ENCODE results near the gene HECTD1. TPM values are rescaled to one million over a fixed set of nuclear protein-coding genes. Genes with fewer than 3 reads are reported as not detected.
"Not testable (repeated sequence)": the region's sequence is repeated elsewhere in the genome, so short reads cannot be mapped to it uniquely, and the experiment has no call there.

Gene HECTD1
- total RNA-seq, 3 donors from 2014 or later (not counting 1 experiment from before 2014, with no cell fraction given), result 162 to 202 (median 179) TPM

DNA sequence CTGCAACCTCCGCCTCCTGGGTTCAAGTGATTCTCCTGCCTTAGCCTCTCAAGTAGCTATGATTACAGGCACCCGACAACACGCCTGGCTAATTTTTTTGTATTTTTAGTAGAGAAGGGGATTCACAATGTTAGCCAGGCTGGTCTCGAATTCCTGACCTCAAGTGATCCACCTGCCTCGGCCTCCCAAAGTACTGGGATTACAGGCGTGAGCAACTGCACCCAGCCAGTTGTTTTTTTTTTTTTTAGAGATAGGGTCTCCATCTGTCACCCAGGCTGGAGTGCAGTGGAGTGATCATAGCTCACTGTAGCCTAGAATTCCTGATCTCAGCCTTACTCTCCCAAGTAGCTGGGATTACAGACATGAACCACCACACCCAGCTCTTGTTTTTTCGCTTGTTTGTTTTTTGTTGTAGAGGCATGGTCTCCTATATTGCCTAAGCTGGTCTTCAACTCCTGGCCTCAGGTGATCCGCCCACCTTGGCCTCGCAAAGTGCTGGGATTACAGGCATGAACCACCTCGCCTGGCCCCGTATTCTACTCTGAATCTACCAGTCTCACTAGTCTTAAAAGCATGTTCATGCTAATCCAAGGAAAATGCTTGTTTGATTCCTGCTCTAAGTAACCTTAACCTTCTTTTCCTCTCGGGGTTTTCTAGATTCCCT is 149.8 kb downstream of the HECTD1 start:
- no peak overlapping the region for H3K27ac ChIP-seq (ENCODE audit: low read length)
- no peaks in the 10 kb centered on the region for H3K9me3 ChIP-seq (ENCODE audit: control insufficient read depth, insufficient read depth, low read length)
- WGBS (ENCODE audit: insufficient coverage), result 94% methylated on average over 12 of the region's 12 CpGs
- Mint-ChIP-seq H3K4me1 (peaks cover 0 to 11% of the 10 kb centered on the region in 2 donors), H3K27ac (no peak overlapping the region), H3K27me3 (ENCODE audit: low read depth in 2 of 2) (no peaks in the 10 kb centered on the region), H3K4me3 (no peak overlapping the region), H3K36me3 (no peaks in the 10 kb centered on the region), H3K9me3 (no peaks in the 10 kb centered on the region)
- H3K4me3 ChIP-seq (ENCODE audit: low read length), result no peak overlapping the region
- no peaks in the 10 kb centered on the region for H3K27me3 ChIP-seq (ENCODE audit: control insufficient read depth, insufficient read depth, low read length)
- intact Hi-C loops (cut with micrococcal nuclease), result no loop called here
- DNase-seq (no peak), ATAC-seq (no peak)
- no peaks in the 10 kb centered on the region for H3K4me1 ChIP-seq (ENCODE audit: control insufficient read depth, insufficient read depth, low read length)
- no peak for TF ChIP-seq CTCF (IDR thresholded peaks at IDR 0.05)
- H3K36me3 ChIP-seq (ENCODE audit: control insufficient read depth, insufficient read depth, low read length), result no peaks in the 10 kb centered on the region

- Histone ChIP-seq H3K36me3 (ENCODE audit: control insufficient read depth, insufficient read depth, low read length) (no peaks in the 10 kb centered on the region), H3K4me1 (ENCODE audit: control insufficient read depth, insufficient read depth, low read length) (no peaks in the 10 kb centered on the region), H3K27ac (ENCODE audit: low read length) (no peak overlapping the region), H3K27me3 (ENCODE audit: control insufficient read depth, insufficient read depth, low read length) (no peaks in the 10 kb centered on the region), H3K4me3 (ENCODE audit: low read length) (no peak overlapping the region), H3K9me3 (ENCODE audit: control insufficient read depth, insufficient read depth, low read length) (no peaks in the 10 kb centered on the region)
- DNase-seq (no peak), ATAC-seq (no peak)
- Mint-ChIP-seq H3K27me3 (ENCODE audit: low read depth in 2 of 2) (no peaks in the 10 kb centered on the region), H3K27ac (no peak overlapping the region), H3K9me3 (no peaks in the 10 kb centered on the region), H3K36me3 (no peaks in the 10 kb centered on the region), H3K4me3 (no peak overlapping the region), H3K4me1 (peaks cover 0 to 11% of the 10 kb centered on the region in 2 donors)
- WGBS (ENCODE audit: insufficient coverage), result 100% methylated on average over 1 of the region's 1 CpG
- intact Hi-C loops (cut with micrococcal nuclease), result no loop called here
- no peak for TF ChIP-seq CTCF (IDR thresholded peaks at IDR 0.05)
Measured at GRCh38 chr14:31057035-31057434, 150.6 kb downstream of the HECTD1 start.

DNA sequence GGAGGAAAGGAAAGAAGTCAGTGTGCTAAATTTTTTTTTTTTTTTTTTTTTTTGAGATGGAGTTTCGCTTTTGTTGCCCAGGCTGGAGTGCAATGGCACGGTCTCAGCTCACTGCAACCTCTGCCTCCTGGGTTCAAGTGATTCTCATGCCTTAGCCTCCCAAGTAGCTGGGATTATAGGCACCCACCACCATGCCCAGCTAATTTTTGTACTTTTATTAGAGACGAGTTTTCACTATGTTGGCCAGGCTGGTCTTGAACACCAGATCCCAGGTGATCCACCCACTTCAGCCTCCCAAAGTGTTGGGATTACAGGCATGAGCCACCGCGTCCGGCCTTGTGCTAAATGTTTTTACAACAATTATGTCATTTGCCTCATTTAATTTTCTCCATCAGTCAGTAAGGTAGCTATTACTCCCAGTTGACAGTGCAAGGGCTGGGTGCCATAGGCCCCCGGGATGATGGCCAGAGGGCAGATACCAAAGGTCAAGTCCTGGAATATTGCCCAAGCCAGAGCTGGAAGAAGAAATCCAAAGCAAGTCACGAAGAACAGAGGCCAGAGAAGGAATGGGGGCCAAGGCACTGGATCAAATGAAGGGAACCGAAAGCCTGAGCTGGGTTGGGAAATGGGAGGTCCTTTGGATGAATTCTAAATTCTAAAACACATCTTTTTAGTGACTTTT is 154.5 kb downstream of the HECTD1 start:
- not testable (repeated sequence) for H3K27ac Mint-ChIP-seq; H3K27ac ChIP-seq (ENCODE audit: low read length)

GRCh38 chr14:31051511-31051910 is 156.1 kb downstream of the HECTD1 start:
- Histone ChIP-seq H3K27ac (ENCODE audit: low read length) (no peak overlapping the region), H3K36me3 (ENCODE audit: control insufficient read depth, insufficient read depth, low read length) (no peaks in the 10 kb centered on the region), H3K9me3 (ENCODE audit: control insufficient read depth, insufficient read depth, low read length) (no peaks in the 10 kb centered on the region), H3K4me1 (ENCODE audit: control insufficient read depth, insufficient read depth, low read length) (no peaks in the 10 kb centered on the region), H3K4me3 (ENCODE audit: low read length) (no peak overlapping the region), H3K27me3 (ENCODE audit: control insufficient read depth, insufficient read depth, low read length) (no peaks in the 10 kb centered on the region)
- H3K27me3 Mint-ChIP-seq (ENCODE audit: low read depth in 2 of 2), result no peaks in the 10 kb centered on the region
- TF ChIP-seq CTCF (IDR thresholded peaks at IDR 0.05), result no peak
- ATAC-seq (no peak), DNase-seq (no peak)
- H3K9me3 Mint-ChIP-seq, result no peaks in the 10 kb centered on the region
- no peak overlapping the region for H3K27ac Mint-ChIP-seq
- H3K4me1 Mint-ChIP-seq, result peaks cover 6% of the 10 kb centered on the region in 2 donors
- no peak overlapping the region for H3K4me3 Mint-ChIP-seq
- no peaks in the 10 kb centered on the region for H3K36me3 Mint-ChIP-seq
- intact Hi-C loops (cut with micrococcal nuclease), result no loop called here
- WGBS (ENCODE audit: insufficient coverage), result 91% methylated on average over 2 of the region's 4 CpGs

More for the DNA sequence above, 154.5 kb downstream of the HECTD1 start:
- DNase-seq; intact Hi-C loops (cut with micrococcal nuclease); H3K36me3 ChIP-seq (ENCODE audit: control insufficient read depth, insufficient read depth, low read length); H3K4me1 Mint-ChIP-seq; H3K4me3 Mint-ChIP-seq; H3K9me3 ChIP-seq (ENCODE audit: control insufficient read depth, insufficient read depth, low read length); ATAC-seq; H3K4me1 ChIP-seq (ENCODE audit: control insufficient read depth, insufficient read depth, low read length); H3K4me3 ChIP-seq (ENCODE audit: low read length); H3K9me3 Mint-ChIP-seq; H3K36me3 Mint-ChIP-seq; H3K27me3 ChIP-seq (ENCODE audit: control insufficient read depth, insufficient read depth, low read length); H3K27me3 Mint-ChIP-seq (ENCODE audit: low read depth in 2 of 2): not testable (repeated sequence)
- WGBS (ENCODE audit: insufficient coverage), result 94% methylated on average over 8 of the region's 9 CpGs
